DOHH2 (cell line): ENCODE results near the gene S100A16.

ENCODE experiments used
- CTCF ChIP-seq: fragments of 200-600 bp; sonication (generic); IDR thresholded peaks from one replicate; pipeline ENCODE4 v1.5.1; 2014; ENCODE audit warnings: antibody characterized with exemption, mild to moderate bottlenecking, low read depth, low read length; ENCODE audit not compliant: poor library complexity, severe bottlenecking
- EZH2phosphoT487 ChIP-seq: fragments of 200-600 bp; sonication (generic); IDR thresholded peaks from 2 replicates; pipeline ENCODE4 v1.6.1; 2017; ENCODE audit warnings: borderline replicate concordance, mild to moderate bottlenecking, antibody characterized with exemption, low read length, moderate library complexity, mixed read lengths

- TF ChIP-seq CTCF (no peak), EZH2phosphoT487 (no peak)
Measured at GRCh38 chr1:153610811-153611301, 2.1 kb downstream of the S100A16 start.
